BE2C (cell line): ENCODE results near the gene FYCO1.

Experiments
- DNase-seq: peaks from one replicate; pipeline ENCODE4 v3.0.0-alpha.2; 2020
- H3K27me3 ChIP-seq: fragments of 250-450 bp; sonication (Bioruptor Pico); 2 replicates; pipeline ENCODE4 v1.5.1; 2020; ENCODE audit warnings: mild to moderate bottlenecking
- H3K36me3 ChIP-seq: fragments of 250-450 bp; sonication (Bioruptor Pico); 2 replicates; pipeline ENCODE4 v1.5.1; 2020; ENCODE audit warnings: mild to moderate bottlenecking
- H3K4me1 ChIP-seq: fragments of 250-450 bp; sonication (Bioruptor Pico); 2 replicates; pipeline ENCODE4 v1.5.1; 2020
- H3K4me3 ChIP-seq: 2 replicates; pipeline ENCODE4 v1.5.1; 2011; ENCODE audit warnings: low read depth, low read length
- H3K9me3 ChIP-seq: fragments of 250-450 bp; sonication (Bioruptor Pico); 2 replicates; pipeline ENCODE4 v1.5.1; 2020
- CTCF ChIP-seq: IDR thresholded peaks from 2 replicates; pipeline ENCODE4 v1.5.1; 2012; ENCODE audit warnings: mild to moderate bottlenecking, low read depth, low read length

The FYCO1 gene

GRCh38 chr3:46030626-46031025, 35.0 kb upstream of the FYCO1 start:
- H3K9me3 ChIP-seq, result no peaks in the 10 kb centered on the region
- H3K27me3 ChIP-seq, result no peaks in the 10 kb centered on the region
- no peak overlapping the region for H3K4me3 ChIP-seq
- no peak for TF ChIP-seq CTCF
- no peaks in the 10 kb centered on the region for H3K36me3 ChIP-seq
- no peaks in the 10 kb centered on the region for H3K4me1 ChIP-seq
- DNase-seq, result no peak

- Histone ChIP-seq H3K9me3 (no peaks in the 10 kb centered on the region), H3K4me3 (no peak overlapping the region), H3K27me3 (no peaks in the 10 kb centered on the region), H3K4me1 (no peaks in the 10 kb centered on the region), H3K36me3 (no peaks in the 10 kb centered on the region)
- DNase-seq, result no peak
- TF ChIP-seq CTCF, result no peak
Observed at GRCh38 chr3:46029953-46030543, 34.4 kb upstream of the FYCO1 start.

- Histone ChIP-seq H3K9me3 (no peaks in the 10 kb centered on the region), H3K4me1 (no peaks in the 10 kb centered on the region), H3K4me3 (no peak overlapping the region), H3K27me3 (no peaks in the 10 kb centered on the region), H3K36me3 (no peaks in the 10 kb centered on the region)
- DNase-seq, result no peak
- TF ChIP-seq CTCF, result no peak
Observed at GRCh38 chr3:46027736-46028397, 32.2 kb upstream of the FYCO1 start.

- H3K9me3 ChIP-seq, result no peaks in the 10 kb centered on the region
- H3K4me3 ChIP-seq, result no peak within 1 kb of the TSS
- H3K4me1 ChIP-seq, result no peaks in the 10 kb centered on the region
- H3K36me3 ChIP-seq, result no peaks in the 10 kb centered on the region
- TF ChIP-seq CTCF, result no peak
- no peak for DNase-seq
- no peaks in the 10 kb centered on the region for H3K27me3 ChIP-seq
Observed at GRCh38 chr3:46027021-46027705, 31.5 kb upstream of the FYCO1 start, which contains the start of gene XCR1. Gene XCR1 (minus strand): TSS chr3:46027483. CDS start chr3:46021947, 5,536 bp downstream.

GRCh38 chr3:46025139-46025538, 29.5 kb upstream of the FYCO1 start:
- Histone ChIP-seq H3K27me3 (no peaks in the 10 kb centered on the region), H3K4me3 (no peak overlapping the region), H3K9me3 (no peaks in the 10 kb centered on the region), H3K4me1 (no peaks in the 10 kb centered on the region), H3K36me3 (no peaks in the 10 kb centered on the region)
- no peak for TF ChIP-seq CTCF
- DNase-seq, result no peak

GRCh38 chr3:46024131-46024530, 28.5 kb upstream of the FYCO1 start:
- H3K9me3 ChIP-seq, result no peaks in the 10 kb centered on the region
- no peak overlapping the region for H3K4me3 ChIP-seq
- no peaks in the 10 kb centered on the region for H3K36me3 ChIP-seq
- TF ChIP-seq CTCF, result no peak
- no peaks in the 10 kb centered on the region for H3K4me1 ChIP-seq
- no peaks in the 10 kb centered on the region for H3K27me3 ChIP-seq
- no peak for DNase-seq
